Activated CD8-positive, alpha-beta memory T cell treated with anti-CD3 and anti-CD28 coated beads, Interleukin-2, amount 50 U/mL, for 48 hours (primary cell): Measurements from ENCODE around the gene CAST.

ENCODE experiments used
- DNase-seq: peaks from one replicate; pipeline ENCODE4 v3.0.0-alpha.2; 2020

CAST gene

DNA sequence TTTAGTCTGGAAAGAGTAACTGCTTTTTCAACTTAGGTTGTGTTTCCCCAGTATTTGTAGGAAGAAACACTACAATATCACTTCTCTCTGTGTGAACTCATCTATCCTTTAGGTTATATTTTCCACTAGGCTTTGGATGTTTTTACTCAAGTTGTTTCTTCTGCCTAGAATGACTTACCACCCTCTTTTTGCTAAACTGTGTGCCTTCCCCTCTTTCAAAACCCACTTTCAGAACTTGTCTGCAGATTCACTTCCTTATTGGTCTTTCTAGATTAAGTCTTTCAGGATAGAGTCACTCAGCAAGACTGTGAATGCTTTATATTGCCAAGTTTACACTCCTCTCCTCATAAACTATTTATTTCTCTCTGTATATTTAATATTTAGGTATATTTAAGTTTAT, 14.2 kb upstream of the CAST start:
- no peak for DNase-seq

- DNase-seq, result no peak
Observed at GRCh38 chr5:96648593-96648992, 13.6 kb upstream of the CAST start.

DNA sequence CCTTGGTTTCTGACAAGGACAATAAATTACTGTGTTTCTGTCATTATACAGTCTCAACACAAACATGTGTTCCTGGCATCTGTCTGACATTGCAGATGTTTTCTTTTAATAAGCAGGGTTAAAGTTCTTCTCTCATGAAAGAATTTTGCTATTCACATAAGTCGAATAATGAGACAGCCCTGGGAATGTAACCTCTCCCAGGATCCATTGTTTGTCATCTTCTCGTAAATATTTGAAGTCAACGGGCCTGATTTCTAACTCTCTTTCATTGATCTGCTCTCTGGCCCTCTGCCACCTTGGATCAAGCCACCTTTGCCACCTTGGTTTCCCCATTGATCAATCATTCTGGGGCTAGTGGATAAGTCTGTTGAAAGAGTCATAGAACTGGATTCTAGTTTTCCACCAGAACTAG, 12.9 kb upstream of the CAST start:
- DNase-seq, result no peak

DNA sequence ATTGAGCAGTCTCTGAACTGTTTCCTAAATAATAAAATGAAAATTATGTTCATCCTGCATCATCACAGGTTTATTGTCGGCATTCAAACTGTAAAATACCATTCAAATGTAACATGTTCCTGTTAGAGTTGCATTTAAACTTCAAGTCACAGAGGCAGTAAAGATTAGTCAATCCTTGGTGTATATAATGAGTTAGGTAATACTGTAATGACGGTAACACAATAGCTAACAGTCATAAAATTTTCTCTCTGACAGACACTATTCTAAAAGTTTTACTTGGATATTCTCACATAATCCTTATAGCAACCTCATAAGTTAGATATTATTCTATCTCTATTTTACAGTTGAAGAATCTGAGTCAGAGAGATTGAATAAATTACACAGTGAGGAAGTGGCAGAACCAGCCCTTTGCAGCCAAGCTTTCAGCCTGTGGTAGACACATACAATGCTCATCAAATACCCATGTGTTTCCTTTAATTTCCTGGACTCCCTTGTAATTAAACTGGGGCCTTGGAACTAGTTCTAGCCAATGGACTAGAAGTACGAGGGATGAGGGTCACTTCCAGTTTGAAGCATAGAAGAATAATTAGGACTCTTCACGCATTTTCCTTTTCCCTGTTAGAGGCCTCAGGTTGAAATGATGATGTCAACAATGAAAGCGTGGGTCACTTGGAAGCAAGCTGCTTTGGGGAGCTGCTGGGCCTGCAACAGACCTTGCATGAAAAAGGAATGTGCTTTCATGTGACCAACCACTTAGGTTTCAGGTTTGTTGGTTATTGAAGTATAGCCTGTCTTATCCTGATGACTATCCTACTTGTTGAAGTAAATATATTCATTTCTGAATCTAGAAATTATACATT, 12.3 kb upstream of the CAST start:
- DNase-seq, result no peak

- no peak for DNase-seq
Observed at GRCh38 chr5:96651047-96651446, 11.1 kb upstream of the CAST start.

DNA sequence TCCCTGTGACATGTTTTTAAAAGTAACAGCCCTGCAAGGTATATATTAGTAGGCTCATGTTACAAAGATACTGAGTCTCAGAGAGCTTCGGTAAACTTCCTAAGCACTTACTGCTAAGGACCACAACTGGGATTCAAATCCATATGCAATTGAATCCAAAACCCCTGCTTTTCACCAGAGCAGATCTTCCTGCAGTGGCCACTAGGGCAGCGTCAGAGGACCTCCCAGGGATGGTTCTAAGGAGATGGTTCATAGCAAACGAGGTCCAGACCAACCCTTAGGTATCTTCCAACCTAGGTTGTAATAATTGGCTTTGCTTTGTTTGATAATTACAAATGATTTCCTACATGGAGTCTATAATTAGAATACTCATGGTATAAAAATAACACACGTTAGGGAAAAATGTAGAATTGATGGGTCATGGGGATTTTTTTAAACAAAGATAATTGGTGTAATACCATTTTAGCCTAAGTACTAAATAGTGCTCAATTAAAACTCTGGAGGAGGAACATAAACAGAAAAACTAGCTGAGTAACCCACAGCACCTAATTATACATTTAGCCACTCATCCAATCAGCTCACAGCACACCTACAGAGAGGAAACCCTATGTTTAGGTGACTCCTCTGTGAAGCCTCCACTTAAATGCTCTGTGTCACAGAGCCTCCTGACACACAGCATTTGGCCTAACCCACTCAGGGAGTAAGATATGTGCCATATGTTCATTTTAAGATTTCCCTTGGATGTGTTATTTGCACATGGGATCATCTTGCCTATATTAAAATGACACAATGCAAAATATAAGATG, 10.0 kb upstream of the CAST start:
- no peak for DNase-seq

GRCh38 chr5:96652769-96653454, 9.3 kb upstream of the CAST start:
- DNase-seq, result no peak

GRCh38 chr5:96654209-96654608, 8.0 kb upstream of the CAST start:
- no peak for DNase-seq

GRCh38 chr5:96655085-96655484, 7.1 kb upstream of the CAST start:
- no peak for DNase-seq

DNA sequence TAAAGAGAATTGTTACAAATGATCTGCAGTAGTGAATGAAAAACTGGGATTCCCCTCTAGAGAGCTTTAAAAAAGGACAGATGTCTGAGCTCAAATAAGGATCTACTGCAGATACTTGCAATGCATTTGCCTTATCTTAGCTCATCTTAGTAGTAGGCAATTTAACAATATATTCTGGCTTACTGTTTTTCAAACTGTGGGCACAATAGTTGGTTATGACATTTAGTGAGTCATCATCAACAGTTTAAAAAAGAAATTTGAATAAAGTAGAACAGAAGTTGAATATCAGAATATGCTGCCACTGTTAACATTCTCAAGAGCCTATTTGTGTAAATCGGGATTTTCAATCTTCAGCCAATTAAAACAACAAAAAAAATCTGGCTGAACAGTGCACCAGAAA, 6.7 kb upstream of the CAST start:
- no peak for DNase-seq

- no peak for DNase-seq
Observed at GRCh38 chr5:96657068-96657467, 5.1 kb upstream of the CAST start.

- DNase-seq, result no peak
Observed at GRCh38 chr5:96658272-96658671, 3.9 kb upstream of the CAST start.

- no peak for DNase-seq
Observed at GRCh38 chr5:96659170-96659569, 3.0 kb upstream of the CAST start.

- peak; percentile 53 for DNase-seq
Observed at GRCh38 chr5:96660971-96661854, 963 bp upstream of the CAST start.

DNA sequence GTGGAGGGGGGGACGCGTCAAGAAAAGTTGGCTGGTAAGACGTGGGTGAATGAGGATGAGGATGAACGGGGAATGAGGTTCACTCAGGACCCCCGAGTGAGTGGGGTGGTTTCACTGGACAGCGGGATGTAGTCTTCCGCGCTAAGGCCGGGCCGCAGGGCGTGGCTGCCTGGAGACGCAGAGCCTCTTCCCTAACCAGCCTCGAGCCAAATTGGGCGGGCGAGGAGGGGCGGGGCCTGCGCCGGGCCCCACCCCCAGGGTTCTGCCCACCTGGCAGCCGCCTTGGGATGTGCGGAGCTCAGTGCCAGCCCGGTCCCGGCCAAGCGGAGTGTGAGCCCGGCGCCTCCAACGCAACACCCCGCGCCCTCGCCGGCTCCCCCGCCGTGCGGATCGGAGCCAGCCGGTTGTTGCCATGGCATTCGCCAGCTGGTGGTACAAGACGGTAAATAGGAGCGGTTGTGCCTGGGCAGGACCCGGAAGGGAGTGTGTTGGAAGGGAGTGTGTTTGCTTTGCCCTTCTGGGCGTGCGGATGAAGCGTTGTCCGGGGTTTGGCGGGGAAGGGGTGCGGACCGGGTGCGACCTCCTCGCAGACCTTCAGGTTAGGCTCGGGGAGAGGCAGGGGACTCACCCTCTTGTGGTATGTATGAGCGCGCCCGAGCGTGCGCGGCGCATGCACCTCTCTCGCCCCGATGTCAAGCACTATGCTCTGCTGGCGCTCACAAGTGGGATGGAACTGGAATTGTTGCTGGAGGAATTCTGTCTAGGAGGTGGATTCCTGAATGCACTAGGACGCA, 746 bp downstream of the CAST start:
- DNase-seq, result peak; percentile 94

DNA sequence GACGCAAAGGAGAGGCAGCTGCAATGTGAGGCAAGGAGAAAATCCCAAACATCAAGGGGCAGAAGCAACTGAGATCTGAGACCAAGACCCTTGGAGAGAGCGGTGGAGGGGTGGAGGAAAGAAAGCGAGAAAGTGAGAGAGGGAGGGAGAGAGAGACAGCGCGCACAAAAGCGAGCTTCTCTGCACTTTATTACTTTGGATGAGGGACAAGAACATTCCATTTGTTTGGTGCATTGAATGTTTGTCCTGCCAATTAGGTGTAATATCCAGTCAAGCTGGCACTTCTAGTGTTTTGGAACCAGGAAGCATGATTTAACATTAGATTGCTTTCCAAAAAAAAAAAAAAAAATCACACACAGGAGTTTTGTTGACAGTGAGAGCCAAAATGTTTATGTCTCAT, 1.4 kb downstream of the CAST start:
- DNase-seq, result no peak

- no peak for DNase-seq
Observed at GRCh38 chr5:96664669-96665068, 2.5 kb downstream of the CAST start.

GRCh38 chr5:96668725-96669124, 6.5 kb downstream of the CAST start:
- DNase-seq, result no peak

- DNase-seq, result no peak
Observed at GRCh38 chr5:96669909-96670308, 7.7 kb downstream of the CAST start.

GRCh38 chr5:96671441-96671840, 9.3 kb downstream of the CAST start:
- no peak for DNase-seq

DNA sequence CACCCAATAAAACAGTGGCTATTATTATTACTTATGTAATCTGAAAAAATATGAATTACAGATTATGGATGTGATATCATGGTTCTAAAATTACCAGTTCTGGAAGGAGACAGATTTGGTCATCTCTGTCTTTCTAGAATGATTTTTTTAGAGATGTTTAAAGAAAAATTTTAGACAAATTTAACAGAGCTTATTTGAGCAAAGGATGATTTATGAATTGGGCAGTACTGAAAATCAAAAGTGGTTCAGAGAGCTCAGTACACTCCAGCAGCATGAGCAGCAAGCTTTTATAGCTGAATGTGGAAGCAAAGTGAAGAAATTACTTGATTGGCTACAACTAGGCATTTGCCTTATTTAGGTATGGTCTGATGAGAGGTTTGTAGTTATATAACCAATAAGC, 11.0 kb downstream of the CAST start:
- no peak for DNase-seq

DNA sequence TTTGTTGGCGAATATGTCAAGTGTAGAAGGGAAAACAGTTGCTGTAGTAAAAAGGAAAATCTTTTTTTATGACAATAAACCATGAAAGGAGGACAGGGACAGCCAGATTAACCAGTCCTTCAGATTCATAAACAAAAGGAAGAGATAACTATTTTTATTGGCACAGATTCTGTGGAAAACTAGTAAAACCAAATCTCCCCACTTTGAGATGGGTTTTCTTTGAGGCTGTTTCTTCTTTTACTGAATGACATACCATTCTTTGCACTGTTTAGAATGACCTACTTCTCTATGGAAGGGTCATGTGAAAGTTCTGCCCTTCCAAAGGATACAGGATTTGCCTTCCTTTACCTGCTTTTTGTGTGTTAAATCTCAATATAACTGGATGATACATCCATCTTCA, 13.7 kb downstream of the CAST start:
- DNase-seq, result no peak
